ENCODE measurements around the gene ERCC6L2.

The ERCC6L2 gene

GRCh38 chr9:95875305-95876137 is at the start of gene ERCC6L2 (continued):
- TF ChIP-seq ZNF391 (tag by site-specific recombination; IDR thresholded peaks at IDR 0.05; ENCODE audit: borderline replicate concordance, low read depth) (peak; percentile 23; the same call in 1 of the 2 replicates), ZNF513 (tag by site-specific recombination; IDR thresholded peaks at IDR 0.05) (no peak), ZNF175 (tag by site-specific recombination; IDR thresholded peaks at IDR 0.05) (no peak), ZNF488 (tag by site-specific recombination; IDR thresholded peaks at IDR 0.05) (no peak), ZNF629 (tag by site-specific recombination; IDR thresholded peaks at IDR 0.05) (peak; percentile 73), ZNF341 (tag by site-specific recombination; IDR thresholded peaks at IDR 0.05; ENCODE audit: low read depth) (peak; percentile 63), OVOL3 (tag by site-specific recombination; IDR thresholded peaks at IDR 0.05) (no peak), SALL2 (tag by site-specific recombination; IDR thresholded peaks at IDR 0.05; ENCODE audit: borderline replicate concordance) (no peak), GLI4 (tag by site-specific recombination; IDR thresholded peaks at IDR 0.05) (no peak), HIC1 (tag by site-specific recombination; IDR thresholded peaks at IDR 0.05) (no peak)

GRCh38 chr9:95826183-95826838 is 49.2 kb upstream of the ERCC6L2 start:
- ChIA-PET CTCF (no interaction called here), POLR2A (no interaction called here)
- no peak for TF ChIP-seq ZNF560 (tag by site-specific recombination; IDR thresholded peaks at IDR 0.05; ENCODE audit: borderline replicate concordance)
- TF ChIP-seq HOXD13 (CRISPR knock-in tag; IDR thresholded peaks at IDR 0.05; ENCODE audit: borderline replicate concordance) = no peak
- no peak for TF ChIP-seq SETDB1 (IDR thresholded peaks at IDR 0.05; ENCODE audit: insufficient read length, low read length)
- TF ChIP-seq ZNF398 (tag by site-specific recombination; IDR thresholded peaks at IDR 0.05) = no peak
- TF ChIP-seq ZNF626 (tag by site-specific recombination; IDR thresholded peaks at IDR 0.05) = no peak
- no peak for TF ChIP-seq ZNF549 (tag by site-specific recombination; IDR thresholded peaks at IDR 0.05)
- TF ChIP-seq ZNF302 (tag by site-specific recombination; IDR thresholded peaks at IDR 0.05; ENCODE audit: low read depth) = no peak
- TF ChIP-seq BCL11B (tag by site-specific recombination; IDR thresholded peaks at IDR 0.05; ENCODE audit: low read depth) = no peak
- no peak for TF ChIP-seq ZBTB21 (tag by site-specific recombination; IDR thresholded peaks at IDR 0.05)
- Histone ChIP-seq H3K9me3 (ENCODE audit: control insufficient read depth, insufficient read depth, low read depth, low read length) (no peaks in the 10 kb centered on the region), H3K36me3 (ENCODE audit: control insufficient read depth in 2 of 2, insufficient read depth in 1 of 2, low read length in 2 of 2) (no peaks in the 10 kb centered on the region), H3K27ac (ENCODE audit: extremely low read depth, low read depth, low read length) (no peak overlapping the region), H3K4me3 (ENCODE audit: low read depth, low read length) (no peak overlapping the region), H3K4me1 (ENCODE audit: control insufficient read depth, insufficient read depth, low read length) (peaks cover 10% of the 10 kb centered on the region)

Data from HEK293 (cell line).